Endothelial cell (in vitro differentiated cells): Measurements from ENCODE around the gene TMC3. TPM values are rescaled to one million over a fixed set of nuclear protein-coding genes. Genes with fewer than 3 reads are reported as not detected.

Experiments
- DNase-seq: peaks from one replicate; pipeline ENCODE4 v3.0.0; 2021; ENCODE audit warnings: low spot score
- H3K27ac Mint-ChIP-seq: one replicate; pipeline ENCODE4 v1.8.0; 2021; ENCODE audit warnings: mixed read lengths, inconsistent platforms; ENCODE audit not compliant: unreplicated experiment
- H3K27me3 Mint-ChIP-seq: one replicate; pipeline ENCODE4 v1.8.0; 2021; ENCODE audit warnings: mild to moderate bottlenecking, moderate library complexity, mixed read lengths, inconsistent platforms; ENCODE audit not compliant: unreplicated experiment
- H3K36me3 Mint-ChIP-seq: one replicate; pipeline ENCODE4 v1.8.0; 2021; ENCODE audit warnings: mild to moderate bottlenecking, low read depth, mixed read lengths, inconsistent platforms; ENCODE audit not compliant: unreplicated experiment
- H3K4me1 Mint-ChIP-seq: one replicate; pipeline ENCODE4 v1.8.0; 2021; ENCODE audit warnings: mild to moderate bottlenecking, mixed read lengths, inconsistent platforms; ENCODE audit not compliant: unreplicated experiment
- H3K4me3 Mint-ChIP-seq: one replicate; pipeline ENCODE4 v1.8.0; 2021; ENCODE audit warnings: mild to moderate bottlenecking, mixed read lengths, inconsistent platforms; ENCODE audit not compliant: unreplicated experiment
- H3K9me3 Mint-ChIP-seq: one replicate; pipeline ENCODE4 v1.8.0; 2021; ENCODE audit warnings: mixed read lengths, inconsistent platforms; ENCODE audit not compliant: unreplicated experiment
- total RNA-seq: library from RNA; stranded (reverse); fragmentation: NEBNext Ultra II Directional; extraction: Animal tissue kit (Norgen Biotek cat#: 25700); gene quantifications from one replicate; pipeline ENCODE4 v1.2.1, GENCODE V29; 2021; ENCODE audit not compliant: unreplicated experiment
- TF ChIP-seq, protein P1 (sequence below): fragments of 200-600 bp; sonication (generic); IDR thresholded peaks from one replicate; pipeline ENCODE4 v1.5.0; 2021; ENCODE audit warnings: antibody characterized with exemption; ENCODE audit not compliant: unreplicated experiment

Gene TMC3
- total RNA-seq, 1 donor from 2014 or later: not detected

- Mint-ChIP-seq H3K27me3 (peaks cover 8% of the 10 kb centered on the region), H3K4me1 (peaks cover 7% of the 10 kb centered on the region), H3K4me3 (peak overlapping the region; percentile 45), H3K36me3 (peaks cover 46% of the 10 kb centered on the region), H3K9me3 (peaks cover 2% of the 10 kb centered on the region), H3K27ac (no peak overlapping the region)
- DNase-seq: no peak
- TF ChIP-seq, protein P1, sequence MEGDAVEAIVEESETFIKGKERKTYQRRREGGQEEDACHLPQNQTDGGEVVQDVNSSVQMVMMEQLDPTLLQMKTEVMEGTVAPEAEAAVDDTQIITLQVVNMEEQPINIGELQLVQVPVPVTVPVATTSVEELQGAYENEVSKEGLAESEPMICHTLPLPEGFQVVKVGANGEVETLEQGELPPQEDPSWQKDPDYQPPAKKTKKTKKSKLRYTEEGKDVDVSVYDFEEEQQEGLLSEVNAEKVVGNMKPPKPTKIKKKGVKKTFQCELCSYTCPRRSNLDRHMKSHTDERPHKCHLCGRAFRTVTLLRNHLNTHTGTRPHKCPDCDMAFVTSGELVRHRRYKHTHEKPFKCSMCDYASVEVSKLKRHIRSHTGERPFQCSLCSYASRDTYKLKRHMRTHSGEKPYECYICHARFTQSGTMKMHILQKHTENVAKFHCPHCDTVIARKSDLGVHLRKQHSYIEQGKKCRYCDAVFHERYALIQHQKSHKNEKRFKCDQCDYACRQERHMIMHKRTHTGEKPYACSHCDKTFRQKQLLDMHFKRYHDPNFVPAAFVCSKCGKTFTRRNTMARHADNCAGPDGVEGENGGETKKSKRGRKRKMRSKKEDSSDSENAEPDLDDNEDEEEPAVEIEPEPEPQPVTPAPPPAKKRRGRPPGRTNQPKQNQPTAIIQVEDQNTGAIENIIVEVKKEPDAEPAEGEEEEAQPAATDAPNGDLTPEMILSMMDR: no peak
These were observed 92.0 kb downstream of the TMC3 start for GRCh38 chr15:81281766-81282605.

- peaks cover 6% of the 10 kb centered on the region for H3K27me3 Mint-ChIP-seq
- no peak overlapping the region for H3K27ac Mint-ChIP-seq
- H3K4me3 Mint-ChIP-seq: peak overlapping the region; percentile 45
- H3K36me3 Mint-ChIP-seq: peaks cover 46% of the 10 kb centered on the region
- DNase-seq: no peak
- H3K4me1 Mint-ChIP-seq: peaks cover 4% of the 10 kb centered on the region
- peaks cover 8% of the 10 kb centered on the region for H3K9me3 Mint-ChIP-seq
- TF ChIP-seq, protein P1: no peak
These were observed 92.6 kb downstream of the TMC3 start for GRCh38 chr15:81281456-81281735.

Other genes starting within 250 kb of the TMC3 start
- 21.1 TPM for gene CFAP161, start 239.9 kb downstream of the TMC3 start, total RNA-seq
- gene IL16, start 177.3 kb downstream of the TMC3 start, total RNA-seq: 29.6 TPM
- gene STARD5, start 50.1 kb downstream of the TMC3 start, total RNA-seq: 7.3 TPM